ENCODE measurements around the gene SRPRB.

The SRPRB gene

GRCh38 chr3:133853063-133853924 is 47.7 kb downstream of the SRPRB start:
- no peak for TF ChIP-seq POLR2A (IDR thresholded peaks at IDR 0.05; ENCODE audit: low read depth, low read length)
- no peak for FAIRE-seq
- DNase-seq (ENCODE audit: insufficient read length, low spot score): no peak

GRCh38 chr3:133853925-133854227 is 48.3 kb downstream of the SRPRB start:
- DNase-seq (ENCODE audit: insufficient read length, low spot score) (no peak), FAIRE-seq (no peak)
- TF ChIP-seq POLR2A (IDR thresholded peaks at IDR 0.05; ENCODE audit: low read depth, low read length): no peak

- no peak for TF ChIP-seq POLR2A (IDR thresholded peaks at IDR 0.05; ENCODE audit: low read depth, low read length)
- FAIRE-seq (no peak), DNase-seq (ENCODE audit: insufficient read length, low spot score) (no peak)
These were observed 48.8 kb downstream of the SRPRB start for GRCh38 chr3:133854264-133855001.

GRCh38 chr3:133855002-133855370 is 49.4 kb downstream of the SRPRB start:
- TF ChIP-seq POLR2A (IDR thresholded peaks at IDR 0.05; ENCODE audit: low read depth, low read length): no peak
- DNase-seq (ENCODE audit: insufficient read length, low spot score): no peak
- FAIRE-seq: no peak

GRCh38 chr3:133855772-133856171 is 50.2 kb downstream of the SRPRB start:
- TF ChIP-seq POLR2A (IDR thresholded peaks at IDR 0.05; ENCODE audit: low read depth, low read length): no peak
- FAIRE-seq (no peak), DNase-seq (ENCODE audit: insufficient read length, low spot score) (no peak)

GRCh38 chr3:133856316-133856715 is 50.7 kb downstream of the SRPRB start:
- no peak for DNase-seq (ENCODE audit: insufficient read length, low spot score)
- no peak for TF ChIP-seq POLR2A (IDR thresholded peaks at IDR 0.05; ENCODE audit: low read depth, low read length)
- FAIRE-seq: no peak

GRCh38 chr3:133857767-133858166 is 52.2 kb downstream of the SRPRB start:
- DNase-seq (ENCODE audit: insufficient read length, low spot score) (no peak), FAIRE-seq (no peak)
- TF ChIP-seq POLR2A (IDR thresholded peaks at IDR 0.05; ENCODE audit: low read depth, low read length): no peak

- DNase-seq (ENCODE audit: insufficient read length, low spot score) (no peak), FAIRE-seq (no peak)
- no peak for TF ChIP-seq POLR2A (IDR thresholded peaks at IDR 0.05; ENCODE audit: low read depth, low read length)
These were observed 54.0 kb downstream of the SRPRB start for GRCh38 chr3:133859381-133860234.

- no peak for TF ChIP-seq POLR2A (IDR thresholded peaks at IDR 0.05; ENCODE audit: low read depth, low read length)
- FAIRE-seq (no peak), DNase-seq (ENCODE audit: insufficient read length, low spot score) (no peak)
These were observed 54.9 kb downstream of the SRPRB start for GRCh38 chr3:133860519-133860918.

- TF ChIP-seq POLR2A (IDR thresholded peaks at IDR 0.05; ENCODE audit: low read depth, low read length): no peak
- DNase-seq (ENCODE audit: insufficient read length, low spot score) (no peak), FAIRE-seq (no peak)
These were observed 56.5 kb downstream of the SRPRB start for GRCh38 chr3:133862161-133862560.

GRCh38 chr3:133863911-133864310 is 58.3 kb downstream of the SRPRB start:
- FAIRE-seq: no peak
- TF ChIP-seq POLR2A (IDR thresholded peaks at IDR 0.05; ENCODE audit: low read depth, low read length): no peak

GRCh38 chr3:133864616-133865015 is 59.0 kb downstream of the SRPRB start:
- no peak for DNase-seq (ENCODE audit: insufficient read length, low spot score)
- no peak for TF ChIP-seq POLR2A (IDR thresholded peaks at IDR 0.05; ENCODE audit: low read depth, low read length)
- no peak for FAIRE-seq

More at GRCh38 chr3:133863911-133864310, 58.3 kb downstream of the SRPRB start:
- no peak for DNase-seq (ENCODE audit: insufficient read length, low spot score)

- TF ChIP-seq POLR2A (IDR thresholded peaks at IDR 0.05; ENCODE audit: low read depth, low read length): no peak
- FAIRE-seq (no peak), DNase-seq (ENCODE audit: insufficient read length, low spot score) (no peak)
These were observed 59.7 kb downstream of the SRPRB start for GRCh38 chr3:133865136-133865855.
